SK-N-SH treated with all-trans-retinoic acid at 6 μM for 48 hours (cell line): ENCODE data around the gene SMYD3.
A peak's percentile ranks its signal among the peaks of the same experiment; 100 is the strongest.

Source experiments
- ATAC-seq: fragments of 200-7000 bp; cut with Tn5 transposase; 3 replicates; pipeline ENCODE4 v1.9.1; 2020; ENCODE audit warnings: mild to moderate bottlenecking, moderate library complexity
- ARNTL ChIP-seq: fragments of 450-650 bp; formaldehyde crosslinking; IDR thresholded peaks from 2 replicates; pipeline ENCODE4 v1.5.0; 2020; ENCODE audit warnings: low read depth, mild to moderate bottlenecking, moderate library complexity, borderline replicate concordance
- BACH2 ChIP-seq: fragments of 250-450 bp; sonication (Bioruptor Pico); IDR thresholded peaks from 2 replicates; pipeline ENCODE4 v1.9.0; 2021; ENCODE audit warnings: mild to moderate bottlenecking, borderline replicate concordance
- CSDC2 ChIP-seq: fragments of 250-450 bp; sonication (Bioruptor Pico); IDR thresholded peaks from 2 replicates; pipeline ENCODE4 v1.5.0; 2020; ENCODE audit warnings: mild to moderate bottlenecking, moderate library complexity
- ESRRG ChIP-seq: fragments of 250-450 bp; sonication (Bioruptor Pico); IDR thresholded peaks from 2 replicates; pipeline ENCODE4 v1.6.1; 2021; ENCODE audit warnings: mild to moderate bottlenecking
- GLIS3 ChIP-seq: fragments of 250-450 bp; sonication (Bioruptor Pico); IDR thresholded peaks from 2 replicates; pipeline ENCODE4 v1.5.0; 2020; ENCODE audit warnings: mild to moderate bottlenecking, moderate library complexity
- ISL1 ChIP-seq: fragments of 250-450 bp; sonication (Bioruptor Pico); IDR thresholded peaks from 2 replicates; pipeline ENCODE4 v2.1.2; 2022; ENCODE audit warnings: mild to moderate bottlenecking, moderate library complexity
- OSR1 ChIP-seq: fragments of 250-450 bp; sonication (Bioruptor Pico); IDR thresholded peaks from 2 replicates; pipeline ENCODE4 v1.8.0; 2022; ENCODE audit warnings: moderate library complexity, mild to moderate bottlenecking, inconsistent platforms
- PPARA ChIP-seq: fragments of 250-450 bp; sonication (Bioruptor Pico); IDR thresholded peaks from 2 replicates; pipeline ENCODE4 v1.5.0; 2020; ENCODE audit warnings: mild to moderate bottlenecking, borderline replicate concordance
- SNAI2 ChIP-seq: fragments of 250-450 bp; sonication (Bioruptor Pico); IDR thresholded peaks from 2 replicates; pipeline ENCODE4 v1.5.0; 2020; ENCODE audit warnings: mild to moderate bottlenecking, moderate library complexity
- TCF4 ChIP-seq: fragments of 250-450 bp; sonication (Bioruptor Pico); IDR thresholded peaks from 2 replicates; pipeline ENCODE4 v1.8.0; 2021; ENCODE audit warnings: mild to moderate bottlenecking, moderate library complexity, borderline replicate concordance
- TOX ChIP-seq: fragments of 250-450 bp; sonication (Bioruptor Pico); IDR thresholded peaks from 2 replicates; pipeline ENCODE4 v1.8.0; 2021; ENCODE audit warnings: mild to moderate bottlenecking, moderate library complexity, borderline replicate concordance
- ZC3H10 ChIP-seq: fragments of 250-450 bp; sonication (Bioruptor Pico); IDR thresholded peaks from 2 replicates; pipeline ENCODE4 v1.5.1; 2021; ENCODE audit warnings: mild to moderate bottlenecking, moderate library complexity
- ZFP3 ChIP-seq: fragments of 250-450 bp; sonication (Bioruptor Pico); IDR thresholded peaks from 2 replicates; pipeline ENCODE4 v1.5.0; 2020; ENCODE audit warnings: mild to moderate bottlenecking, moderate library complexity
- ZFP30 ChIP-seq: fragments of 450-650 bp; formaldehyde crosslinking; IDR thresholded peaks from 2 replicates; pipeline ENCODE4 v1.5.0; 2022; ENCODE audit warnings: mild to moderate bottlenecking, moderate library complexity
- ZNF565 ChIP-seq: fragments of 450-650 bp; formaldehyde crosslinking; conservative IDR thresholded peaks from 2 replicates; pipeline ENCODE4 v1.5.0; 2020; ENCODE audit warnings: low read depth, mild to moderate bottlenecking, moderate library complexity
- ZNF70 ChIP-seq: fragments of 450-650 bp; formaldehyde crosslinking; IDR thresholded peaks from 2 replicates; pipeline ENCODE4 v1.5.0; 2020; ENCODE audit warnings: mild to moderate bottlenecking, moderate library complexity
- ZNF8 ChIP-seq: fragments of 450-650 bp; formaldehyde crosslinking; IDR thresholded peaks from 2 replicates; pipeline ENCODE4 v1.5.0; 2020; ENCODE audit warnings: mild to moderate bottlenecking, moderate library complexity
- TF ChIP-seq, protein P1 (sequence below): fragments of 250-450 bp; sonication (Bioruptor Pico); IDR thresholded peaks from 2 replicates; pipeline ENCODE4 v1.5.1; 2020; ENCODE audit warnings: low read depth, mild to moderate bottlenecking, moderate library complexity
- TF ChIP-seq, protein P2 (sequence below): fragments of 250-450 bp; sonication (Bioruptor Pico); IDR thresholded peaks from 2 replicates; pipeline ENCODE4 v1.5.0; 2020; ENCODE audit warnings: mild to moderate bottlenecking, moderate library complexity
- TF ChIP-seq, protein P3 (sequence below): fragments of 250-450 bp; sonication (Bioruptor Pico); IDR thresholded peaks from 2 replicates; pipeline ENCODE4 v1.8.0; 2020; ENCODE audit warnings: mild to moderate bottlenecking, moderate library complexity, borderline replicate concordance

The SMYD3 gene

DNA sequence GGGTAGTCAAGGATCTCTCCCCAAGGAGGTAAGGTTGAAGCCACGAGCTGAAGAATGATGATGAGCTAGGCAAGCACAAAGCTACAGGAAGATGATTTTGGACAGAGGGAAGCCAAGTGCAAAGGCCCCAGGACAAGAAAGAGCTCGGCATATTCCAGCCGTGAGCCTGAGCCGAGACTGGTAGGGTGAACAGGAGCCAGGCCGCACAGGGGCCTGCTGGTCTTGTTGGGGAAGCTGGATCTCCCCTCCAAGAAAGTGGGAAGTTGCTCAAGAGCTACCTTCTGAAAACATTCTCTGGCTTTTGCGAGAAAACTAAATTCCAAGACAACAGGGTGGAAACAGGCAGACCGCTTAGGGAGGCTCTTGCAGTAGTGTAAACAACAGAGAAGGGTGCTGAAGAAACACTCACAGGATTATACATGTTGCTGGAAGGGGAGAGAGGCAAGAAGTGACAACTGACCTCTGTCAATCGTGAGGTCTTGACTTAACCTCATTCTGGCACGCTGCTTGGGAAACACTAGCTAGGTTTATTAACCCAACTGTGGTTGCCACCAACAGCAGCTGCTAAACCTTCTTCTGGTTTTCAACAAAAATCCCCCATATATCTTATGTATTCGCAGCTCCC is 625.2 kb downstream of the SMYD3 start:
- TF ChIP-seq PPARA (CRISPR knock-in tag) (no peak), ZNF70 (no peak), ZC3H10 (CRISPR knock-in tag) (no peak), ZNF565 (CRISPR knock-in tag) (no peak), BACH2 (CRISPR knock-in tag) (no peak), GLIS3 (no peak), ZNF8 (CRISPR knock-in tag) (no peak), ZFP30 (CRISPR knock-in tag) (no peak), ISL1 (CRISPR knock-in tag) (no peak), ZFP3 (no peak)
- TF ChIP-seq, protein P1, sequence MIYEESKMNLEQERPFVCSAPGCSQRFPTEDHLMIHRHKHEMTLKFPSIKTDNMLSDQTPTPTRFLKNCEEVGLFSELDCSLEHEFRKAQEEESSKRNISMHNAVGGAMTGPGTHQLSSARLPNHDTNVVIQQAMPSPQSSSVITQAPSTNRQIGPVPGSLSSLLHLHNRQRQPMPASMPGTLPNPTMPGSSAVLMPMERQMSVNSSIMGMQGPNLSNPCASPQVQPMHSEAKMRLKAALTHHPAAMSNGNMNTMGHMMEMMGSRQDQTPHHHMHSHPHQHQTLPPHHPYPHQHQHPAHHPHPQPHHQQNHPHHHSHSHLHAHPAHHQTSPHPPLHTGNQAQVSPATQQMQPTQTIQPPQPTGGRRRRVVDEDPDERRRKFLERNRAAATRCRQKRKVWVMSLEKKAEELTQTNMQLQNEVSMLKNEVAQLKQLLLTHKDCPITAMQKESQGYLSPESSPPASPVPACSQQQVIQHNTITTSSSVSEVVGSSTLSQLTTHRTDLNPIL (CRISPR knock-in tag), result no peak
- no peak for ATAC-seq

DNA sequence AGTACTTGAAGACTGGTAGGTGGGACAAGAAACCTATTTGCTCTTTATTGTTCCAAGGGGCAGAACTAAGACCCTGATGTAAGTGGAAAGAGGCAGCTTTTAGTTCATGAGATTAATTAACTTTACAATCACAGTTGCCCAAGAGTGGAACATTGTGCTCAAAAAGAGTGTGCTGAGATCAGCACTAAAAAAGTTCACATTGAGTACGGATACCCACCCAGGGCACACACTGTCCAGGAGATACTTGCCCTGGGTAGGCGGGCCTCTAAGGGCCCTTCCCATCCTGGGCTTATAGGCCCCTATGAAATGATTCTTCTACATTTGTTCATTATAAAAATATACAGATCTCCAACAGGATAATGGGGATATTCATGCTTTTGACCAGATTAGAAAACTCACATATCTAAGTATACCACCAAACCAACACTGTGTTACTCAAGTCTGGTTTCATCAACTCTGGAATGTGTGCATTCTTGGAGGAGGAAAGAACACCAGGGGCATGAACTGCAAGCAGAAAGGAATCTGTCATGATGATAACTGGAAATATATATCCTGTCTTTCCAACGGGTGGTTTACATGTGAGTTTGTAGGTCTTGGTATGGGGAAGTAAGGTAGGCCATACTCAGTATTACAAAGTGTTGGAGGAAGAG is 626.2 kb downstream of the SMYD3 start:
- TF ChIP-seq BACH2 (CRISPR knock-in tag) (no peak), ZNF70 (no peak), TOX (CRISPR knock-in tag) (peak; percentile 8; the same call in 1 of the 2 replicates)
- ATAC-seq, result peak; percentile 96

DNA sequence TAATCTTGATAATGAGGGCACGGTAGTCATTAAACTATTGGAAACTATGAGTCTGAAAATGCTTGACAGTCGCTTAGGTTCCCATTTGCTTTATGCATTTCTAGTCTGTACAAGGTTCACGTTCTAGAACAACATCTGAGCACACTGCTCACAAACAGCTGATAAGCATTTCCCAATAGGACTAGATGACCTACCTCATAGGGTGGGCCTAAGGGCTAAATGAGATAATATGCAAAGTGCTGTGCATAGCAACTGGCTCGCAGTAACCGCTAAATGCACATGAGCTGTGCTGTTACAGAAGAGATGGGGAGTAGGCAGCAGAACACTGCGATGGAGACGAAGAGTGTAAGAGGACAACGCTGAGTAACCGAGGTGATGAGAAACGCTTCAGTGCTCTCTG is 628.0 kb downstream of the SMYD3 start:
- TF ChIP-seq ISL1 (CRISPR knock-in tag), result no peak
- TF ChIP-seq BACH2 (CRISPR knock-in tag), result no peak
- ATAC-seq, result no peak

DNA sequence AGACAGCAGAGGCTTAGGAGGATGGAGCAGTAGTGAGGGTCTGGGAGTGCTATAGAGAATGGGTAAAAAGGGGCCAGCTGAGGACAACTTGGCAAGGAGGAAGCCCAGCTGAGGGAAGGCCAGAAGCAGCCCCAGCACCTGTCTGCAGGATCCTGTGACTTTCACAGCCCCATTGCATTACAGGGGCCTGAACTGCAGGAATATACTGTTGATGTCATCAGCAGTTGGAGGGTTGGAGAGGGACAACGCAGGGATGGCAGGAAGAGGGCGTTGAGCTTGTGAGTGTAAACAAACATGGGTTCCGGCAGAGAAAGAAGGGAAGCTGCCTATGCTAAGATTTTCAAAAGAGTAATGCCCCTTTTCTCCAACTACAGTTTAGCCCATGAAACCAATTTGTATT is 628.5 kb downstream of the SMYD3 start:
- TF ChIP-seq OSR1 (CRISPR knock-in tag) (no peak), ZNF8 (CRISPR knock-in tag) (no peak), SNAI2 (CRISPR knock-in tag) (no peak)
- no peak for ATAC-seq

DNA sequence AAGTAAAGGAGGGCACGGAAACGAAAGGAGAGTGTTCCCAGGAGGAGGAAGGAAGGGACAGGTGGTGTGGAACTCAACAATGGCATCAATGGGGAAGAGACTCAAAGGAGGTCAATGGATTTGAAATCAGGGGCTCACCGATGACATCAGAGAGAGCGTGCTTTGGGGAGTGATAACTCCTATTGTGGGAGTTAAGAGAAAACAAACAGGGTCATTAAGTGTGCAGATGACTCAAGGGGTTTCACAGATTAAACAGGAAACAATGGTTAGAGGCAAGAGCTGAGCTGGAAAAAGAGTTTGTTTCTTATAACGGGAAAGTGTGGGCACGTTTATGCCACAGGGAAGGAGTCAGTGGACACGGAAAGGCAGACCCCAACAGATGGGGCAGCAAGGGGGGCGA is 629.1 kb downstream of the SMYD3 start:
- ATAC-seq, result no peak

More for the DNA sequence above, 629.1 kb downstream of the SMYD3 start:
- TF ChIP-seq ARNTL (no peak), ZNF70 (no peak), ZC3H10 (CRISPR knock-in tag) (no peak), TCF4 (CRISPR knock-in tag) (no peak), ZNF565 (CRISPR knock-in tag) (no peak), BACH2 (CRISPR knock-in tag) (no peak), CSDC2 (CRISPR knock-in tag) (no peak), ISL1 (CRISPR knock-in tag) (no peak), ESRRG (CRISPR knock-in tag) (no peak), GLIS3 (no peak), ZNF8 (CRISPR knock-in tag) (no peak), ZFP30 (CRISPR knock-in tag) (no peak), ZFP3 (no peak)
- TF ChIP-seq, protein P2, sequence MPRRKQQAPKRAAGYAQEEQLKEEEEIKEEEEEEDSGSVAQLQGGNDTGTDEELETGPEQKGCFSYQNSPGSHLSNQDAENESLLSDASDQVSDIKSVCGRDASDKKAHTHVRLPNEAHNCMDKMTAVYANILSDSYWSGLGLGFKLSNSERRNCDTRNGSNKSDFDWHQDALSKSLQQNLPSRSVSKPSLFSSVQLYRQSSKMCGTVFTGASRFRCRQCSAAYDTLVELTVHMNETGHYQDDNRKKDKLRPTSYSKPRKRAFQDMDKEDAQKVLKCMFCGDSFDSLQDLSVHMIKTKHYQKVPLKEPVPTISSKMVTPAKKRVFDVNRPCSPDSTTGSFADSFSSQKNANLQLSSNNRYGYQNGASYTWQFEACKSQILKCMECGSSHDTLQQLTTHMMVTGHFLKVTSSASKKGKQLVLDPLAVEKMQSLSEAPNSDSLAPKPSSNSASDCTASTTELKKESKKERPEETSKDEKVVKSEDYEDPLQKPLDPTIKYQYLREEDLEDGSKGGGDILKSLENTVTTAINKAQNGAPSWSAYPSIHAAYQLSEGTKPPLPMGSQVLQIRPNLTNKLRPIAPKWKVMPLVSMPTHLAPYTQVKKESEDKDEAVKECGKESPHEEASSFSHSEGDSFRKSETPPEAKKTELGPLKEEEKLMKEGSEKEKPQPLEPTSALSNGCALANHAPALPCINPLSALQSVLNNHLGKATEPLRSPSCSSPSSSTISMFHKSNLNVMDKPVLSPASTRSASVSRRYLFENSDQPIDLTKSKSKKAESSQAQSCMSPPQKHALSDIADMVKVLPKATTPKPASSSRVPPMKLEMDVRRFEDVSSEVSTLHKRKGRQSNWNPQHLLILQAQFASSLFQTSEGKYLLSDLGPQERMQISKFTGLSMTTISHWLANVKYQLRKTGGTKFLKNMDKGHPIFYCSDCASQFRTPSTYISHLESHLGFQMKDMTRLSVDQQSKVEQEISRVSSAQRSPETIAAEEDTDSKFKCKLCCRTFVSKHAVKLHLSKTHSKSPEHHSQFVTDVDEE, result no peak
- TF ChIP-seq, protein P1 (CRISPR knock-in tag), result no peak
- TF ChIP-seq, protein P3, sequence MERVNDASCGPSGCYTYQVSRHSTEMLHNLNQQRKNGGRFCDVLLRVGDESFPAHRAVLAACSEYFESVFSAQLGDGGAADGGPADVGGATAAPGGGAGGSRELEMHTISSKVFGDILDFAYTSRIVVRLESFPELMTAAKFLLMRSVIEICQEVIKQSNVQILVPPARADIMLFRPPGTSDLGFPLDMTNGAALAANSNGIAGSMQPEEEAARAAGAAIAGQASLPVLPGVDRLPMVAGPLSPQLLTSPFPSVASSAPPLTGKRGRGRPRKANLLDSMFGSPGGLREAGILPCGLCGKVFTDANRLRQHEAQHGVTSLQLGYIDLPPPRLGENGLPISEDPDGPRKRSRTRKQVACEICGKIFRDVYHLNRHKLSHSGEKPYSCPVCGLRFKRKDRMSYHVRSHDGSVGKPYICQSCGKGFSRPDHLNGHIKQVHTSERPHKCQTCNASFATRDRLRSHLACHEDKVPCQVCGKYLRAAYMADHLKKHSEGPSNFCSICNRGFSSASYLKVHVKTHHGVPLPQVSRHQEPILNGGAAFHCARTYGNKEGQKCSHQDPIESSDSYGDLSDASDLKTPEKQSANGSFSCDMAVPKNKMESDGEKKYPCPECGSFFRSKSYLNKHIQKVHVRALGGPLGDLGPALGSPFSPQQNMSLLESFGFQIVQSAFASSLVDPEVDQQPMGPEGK, result no peak
- TF ChIP-seq, all 23 proteins: peak for 0
